Mucosa of descending colon (tissue), 3 donors: Measurements from ENCODE around the gene ELK4. TPM values are rescaled to one million over a fixed set of nuclear protein-coding genes. Genes with fewer than 3 reads are reported as not detected.

Experiments
- ATAC-seq: fragments of 200-7000 bp; cut with Tn5 transposase; one replicate; pipeline ENCODE4 v1.9.1; 2020; ENCODE audit warnings: mild to moderate bottlenecking, moderate library complexity
- DNase-seq, 3 donors: peaks; one replicate each; pipeline ENCODE4 v3.0.0-alpha.2; 2020
- H3K36me3 ChIP-seq: fragments of 200-600 bp; one replicate; pipeline ENCODE4 v1.8.0; 2021; ENCODE audit warnings: low read depth, mild to moderate bottlenecking
- H3K4me1 ChIP-seq: fragments of 200-600 bp; one replicate; pipeline ENCODE4 v1.8.0; 2021; ENCODE audit warnings: low read depth, mild to moderate bottlenecking
- H3K4me3 ChIP-seq: fragments of 200-600 bp; one replicate; pipeline ENCODE4 v1.8.0; 2021; ENCODE audit warnings: mild to moderate bottlenecking
- H3K9me3 ChIP-seq: fragments of 200-600 bp; one replicate; pipeline ENCODE4 v1.8.0; 2021; ENCODE audit warnings: mild to moderate bottlenecking
- intact Hi-C, 2 donors: fragments of 100-400 bp; cut with DNase I in 1 of 2; cut with micrococcal nuclease in 1 of 2; formaldehyde crosslinking; loops; one replicate each; pipeline versions ENCODE4 v1.11.0 to v1.11.1; 2022; cut with DNase I, micrococcal nuclease
- total RNA-seq, 3 donors: library from RNA; stranded (reverse); fragmentation: NEBNext Ultra II Directional in 2 of 3; extraction: Animal tissue kit (Norgen Biotek cat#: 25700) in 2 of 3; gene quantifications; one replicate each; pipeline versions ENCODE4 v1.2.1 to v1.2.4, GENCODE V29; 2021 to 2023
- TF ChIP-seq, protein P1 (sequence below): fragments of 200-600 bp; IDR thresholded peaks from one replicate; pipeline ENCODE4 v1.8.0; 2022; ENCODE audit warnings: antibody characterized with exemption, mild to moderate bottlenecking
- donor health status: DM: no; HTN: no; CAD: no; lungs with moderate emphysema.
- donor health status: DM: no; HTN: no; CAD: no.
- donor health status: DM: no; HTN: yes; CAD: no.

ELK4 gene
- total RNA-seq, 3 donors from 2014 or later, result 43.1 to 60.6 (median 47.6) TPM

- H3K36me3 ChIP-seq, result no peaks in the 10 kb centered on the region
- DNase-seq (no peak), ATAC-seq (no peak)
- TF ChIP-seq, protein P1, sequence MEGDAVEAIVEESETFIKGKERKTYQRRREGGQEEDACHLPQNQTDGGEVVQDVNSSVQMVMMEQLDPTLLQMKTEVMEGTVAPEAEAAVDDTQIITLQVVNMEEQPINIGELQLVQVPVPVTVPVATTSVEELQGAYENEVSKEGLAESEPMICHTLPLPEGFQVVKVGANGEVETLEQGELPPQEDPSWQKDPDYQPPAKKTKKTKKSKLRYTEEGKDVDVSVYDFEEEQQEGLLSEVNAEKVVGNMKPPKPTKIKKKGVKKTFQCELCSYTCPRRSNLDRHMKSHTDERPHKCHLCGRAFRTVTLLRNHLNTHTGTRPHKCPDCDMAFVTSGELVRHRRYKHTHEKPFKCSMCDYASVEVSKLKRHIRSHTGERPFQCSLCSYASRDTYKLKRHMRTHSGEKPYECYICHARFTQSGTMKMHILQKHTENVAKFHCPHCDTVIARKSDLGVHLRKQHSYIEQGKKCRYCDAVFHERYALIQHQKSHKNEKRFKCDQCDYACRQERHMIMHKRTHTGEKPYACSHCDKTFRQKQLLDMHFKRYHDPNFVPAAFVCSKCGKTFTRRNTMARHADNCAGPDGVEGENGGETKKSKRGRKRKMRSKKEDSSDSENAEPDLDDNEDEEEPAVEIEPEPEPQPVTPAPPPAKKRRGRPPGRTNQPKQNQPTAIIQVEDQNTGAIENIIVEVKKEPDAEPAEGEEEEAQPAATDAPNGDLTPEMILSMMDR, result no peak
- intact Hi-C loops, result no loop called here
- no peak overlapping the region for H3K4me3 ChIP-seq
- H3K4me1 ChIP-seq, result no peaks in the 10 kb centered on the region
- H3K9me3 ChIP-seq, result no peaks in the 10 kb centered on the region
Observed at GRCh38 chr1:205597691-205598314, 34.0 kb downstream of the ELK4 start.

DNA sequence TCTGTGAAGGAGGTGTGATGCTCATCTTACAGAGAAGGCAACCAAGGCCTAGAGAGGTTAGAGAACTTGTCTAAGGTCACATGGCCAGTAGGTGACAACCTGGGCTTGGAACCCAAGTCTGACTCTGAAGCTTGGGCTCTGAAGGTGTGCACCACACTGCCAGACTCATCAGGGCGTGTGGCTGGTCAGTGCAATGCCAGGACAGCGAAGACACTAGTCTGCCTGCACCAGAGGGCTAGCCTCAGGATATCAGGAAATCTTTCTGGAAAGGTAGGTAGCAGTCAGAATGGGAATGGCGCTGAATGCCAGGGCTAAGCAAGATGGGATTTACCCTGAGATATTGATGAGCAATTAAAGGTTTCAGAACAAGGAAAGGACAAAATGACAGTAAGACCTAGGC, 34.9 kb downstream of the ELK4 start:
- H3K4me3 ChIP-seq, result no peak overlapping the region
- intact Hi-C loops, result no loop called here
- no peaks in the 10 kb centered on the region for H3K36me3 ChIP-seq
- TF ChIP-seq, protein P1, result no peak
- ATAC-seq (no peak), DNase-seq (no peak)
- H3K4me1 ChIP-seq, result peaks cover 6% of the 10 kb centered on the region
- no peaks in the 10 kb centered on the region for H3K9me3 ChIP-seq

DNA sequence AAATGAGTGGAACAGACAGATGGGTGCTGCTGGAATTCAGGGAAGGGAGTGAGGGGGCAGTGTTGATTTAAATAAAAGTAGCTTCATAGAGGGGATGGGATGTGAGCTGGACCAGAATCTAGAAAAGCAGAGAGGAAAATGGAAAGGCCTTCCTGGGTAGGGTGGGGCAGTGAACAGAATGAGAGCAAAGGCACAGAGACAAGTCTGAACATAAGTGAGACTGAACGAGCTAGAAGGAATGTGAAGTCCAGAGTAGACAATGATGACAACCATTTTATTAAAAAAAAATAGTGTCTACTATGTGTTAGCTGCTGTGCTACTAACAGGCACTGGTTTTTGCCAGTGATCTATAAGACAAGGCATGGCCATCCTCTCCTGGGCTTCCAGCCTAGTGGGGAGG, 36.0 kb downstream of the ELK4 start:
- no peak for DNase-seq
- TF ChIP-seq, protein P1, result no peak
- intact Hi-C loops, result no loop called here
- H3K9me3 ChIP-seq, result no peaks in the 10 kb centered on the region
- ATAC-seq, result no peak
- H3K36me3 ChIP-seq, result no peaks in the 10 kb centered on the region
- no peak overlapping the region for H3K4me3 ChIP-seq
- H3K4me1 ChIP-seq, result peaks cover 11% of the 10 kb centered on the region

GRCh38 chr1:205595435-205595834, 36.4 kb downstream of the ELK4 start:
- Histone ChIP-seq H3K4me3 (no peak overlapping the region), H3K36me3 (no peaks in the 10 kb centered on the region), H3K9me3 (no peaks in the 10 kb centered on the region), H3K4me1 (peaks cover 12% of the 10 kb centered on the region)
- intact Hi-C loops, result no loop called here
- TF ChIP-seq, protein P1, result no peak
- no peak for ATAC-seq
- no peak for DNase-seq

DNA sequence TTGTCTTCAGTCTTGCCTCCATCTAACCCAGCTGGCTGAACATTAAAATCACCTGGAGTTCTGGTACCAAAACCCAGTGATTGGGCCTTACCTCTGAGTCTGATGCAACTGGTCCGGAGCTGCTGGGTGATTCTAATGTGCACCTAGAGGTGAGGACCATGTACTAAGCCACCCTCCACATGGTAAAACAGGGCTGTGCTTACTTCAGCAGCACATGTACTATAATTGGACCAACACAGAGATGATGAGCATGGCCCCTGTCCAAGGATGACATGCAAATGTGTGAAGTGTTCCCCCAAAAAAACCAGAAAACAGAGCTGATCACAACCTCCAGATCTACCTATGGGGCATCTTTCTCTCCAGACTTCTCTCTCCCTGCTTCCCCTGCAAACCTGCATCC, 37.0 kb downstream of the ELK4 start:
- TF ChIP-seq, protein P1, result no peak
- intact Hi-C loops, result loop anchor here in 1 of 2 donors (5.0 kb wide), 1 partner anchor 62 kb away; no protein-coding TSS in a partner anchor
- H3K9me3 ChIP-seq, result no peaks in the 10 kb centered on the region
- H3K4me1 ChIP-seq, result peaks cover 18% of the 10 kb centered on the region
- ATAC-seq, result no peak
- H3K4me3 ChIP-seq, result no peak overlapping the region
- H3K36me3 ChIP-seq, result no peaks in the 10 kb centered on the region
- DNase-seq, result no peak
